ENCODE results near the gene ZNF438.

DNA sequence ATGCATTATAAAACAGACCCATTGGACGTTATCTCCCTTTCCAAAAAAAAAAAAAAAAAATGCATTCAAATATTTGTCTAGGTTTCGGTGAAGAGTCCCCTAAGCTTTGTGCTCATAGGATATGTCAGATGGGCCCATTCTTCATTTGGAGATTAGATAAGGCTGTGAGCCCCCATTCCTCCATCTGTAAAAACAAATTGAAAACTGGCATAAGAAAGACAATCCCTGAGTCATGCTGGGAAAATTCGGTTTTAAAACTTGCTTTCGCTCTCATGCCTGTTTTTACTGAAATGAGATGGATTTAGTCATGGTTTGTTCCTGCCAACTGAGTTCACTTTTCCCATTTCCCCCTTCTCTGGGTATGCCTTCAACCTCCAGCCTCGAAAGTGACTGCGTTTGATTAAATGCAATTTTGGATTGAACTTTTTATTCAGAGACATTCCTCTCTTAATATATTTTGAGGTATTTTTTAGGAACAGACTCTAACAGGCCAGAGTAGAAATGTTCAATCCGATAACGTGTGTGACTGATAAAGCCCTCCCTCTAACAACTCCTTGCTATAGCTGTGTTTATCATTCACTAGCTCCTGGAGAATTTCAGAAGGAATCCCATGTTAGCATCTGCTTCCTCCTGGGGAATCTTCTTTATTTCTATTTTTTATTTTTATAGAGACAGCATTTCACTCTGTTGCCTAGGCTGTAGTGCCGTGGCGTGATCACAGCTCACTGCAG is 211.2 kb downstream of the ZNF438 start:
- TF ChIP-seq, protein P1, sequence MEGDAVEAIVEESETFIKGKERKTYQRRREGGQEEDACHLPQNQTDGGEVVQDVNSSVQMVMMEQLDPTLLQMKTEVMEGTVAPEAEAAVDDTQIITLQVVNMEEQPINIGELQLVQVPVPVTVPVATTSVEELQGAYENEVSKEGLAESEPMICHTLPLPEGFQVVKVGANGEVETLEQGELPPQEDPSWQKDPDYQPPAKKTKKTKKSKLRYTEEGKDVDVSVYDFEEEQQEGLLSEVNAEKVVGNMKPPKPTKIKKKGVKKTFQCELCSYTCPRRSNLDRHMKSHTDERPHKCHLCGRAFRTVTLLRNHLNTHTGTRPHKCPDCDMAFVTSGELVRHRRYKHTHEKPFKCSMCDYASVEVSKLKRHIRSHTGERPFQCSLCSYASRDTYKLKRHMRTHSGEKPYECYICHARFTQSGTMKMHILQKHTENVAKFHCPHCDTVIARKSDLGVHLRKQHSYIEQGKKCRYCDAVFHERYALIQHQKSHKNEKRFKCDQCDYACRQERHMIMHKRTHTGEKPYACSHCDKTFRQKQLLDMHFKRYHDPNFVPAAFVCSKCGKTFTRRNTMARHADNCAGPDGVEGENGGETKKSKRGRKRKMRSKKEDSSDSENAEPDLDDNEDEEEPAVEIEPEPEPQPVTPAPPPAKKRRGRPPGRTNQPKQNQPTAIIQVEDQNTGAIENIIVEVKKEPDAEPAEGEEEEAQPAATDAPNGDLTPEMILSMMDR (IDR thresholded peaks at IDR 0.05): no peak
- TF ChIP-seq POLR2AphosphoS5 (IDR thresholded peaks at IDR 0.05): no peak

Data from prostate gland (tissue), 2 donors.